GM10248 (cell line): Measurements from ENCODE around the gene KLHDC10.
"Not testable (repeated sequence)": the region's sequence is repeated elsewhere in the genome, so short reads cannot be mapped to it uniquely, and the experiment has no call there.

ENCODE experiments used
- CTCF ChIA-PET: fragments of 300-600 bp; sonication (Branson Sonifier 250); formaldehyde crosslinking; extraction: SDS; loops from one replicate; lab custom pipeline; 2021; ENCODE audit warnings: antibody characterized with exemption; lab: Yijun Ruan, JAX
- POLR2A ChIA-PET: fragments of 350-650 bp; sonication (Branson Sonifier 250); formaldehyde crosslinking; extraction: SDS; loops from one replicate; lab custom pipeline; 2020; ENCODE audit warnings: antibody characterized with exemption; lab: Yijun Ruan, JAX
- DNase-seq: peaks from one replicate; pipeline ENCODE4 v3.0.0; 2012; ENCODE audit errors: extremely low spot score
- TF ChIP-seq, protein P1 (sequence below): IDR thresholded peaks from 2 replicates; pipeline ENCODE4 v1.5.1; 2012; ENCODE audit warnings: mild to moderate bottlenecking, low read depth; ENCODE audit errors: extremely low read depth, missing control alignments, control extremely low read depth

KLHDC10 gene

DNA sequence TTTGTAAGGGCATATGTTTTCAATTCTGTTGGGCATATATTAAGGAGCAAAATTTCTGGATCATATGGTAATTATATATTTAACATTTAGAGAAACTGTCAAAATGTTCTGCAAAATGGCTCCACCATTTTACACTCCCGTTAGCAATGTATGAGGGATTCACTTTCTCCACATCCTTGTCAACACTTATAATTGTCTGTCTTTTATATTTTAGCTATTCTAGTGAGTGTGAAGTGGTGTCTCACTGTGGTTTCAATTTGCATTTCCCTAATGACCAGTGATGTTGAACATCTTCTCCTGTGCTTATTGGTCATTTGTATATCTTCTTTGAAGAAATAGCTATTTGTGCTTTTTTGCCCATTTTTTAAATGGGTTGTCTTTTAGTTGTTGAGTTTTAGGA, 8.1 kb upstream of the KLHDC10 start:
- TF ChIP-seq, protein P1, sequence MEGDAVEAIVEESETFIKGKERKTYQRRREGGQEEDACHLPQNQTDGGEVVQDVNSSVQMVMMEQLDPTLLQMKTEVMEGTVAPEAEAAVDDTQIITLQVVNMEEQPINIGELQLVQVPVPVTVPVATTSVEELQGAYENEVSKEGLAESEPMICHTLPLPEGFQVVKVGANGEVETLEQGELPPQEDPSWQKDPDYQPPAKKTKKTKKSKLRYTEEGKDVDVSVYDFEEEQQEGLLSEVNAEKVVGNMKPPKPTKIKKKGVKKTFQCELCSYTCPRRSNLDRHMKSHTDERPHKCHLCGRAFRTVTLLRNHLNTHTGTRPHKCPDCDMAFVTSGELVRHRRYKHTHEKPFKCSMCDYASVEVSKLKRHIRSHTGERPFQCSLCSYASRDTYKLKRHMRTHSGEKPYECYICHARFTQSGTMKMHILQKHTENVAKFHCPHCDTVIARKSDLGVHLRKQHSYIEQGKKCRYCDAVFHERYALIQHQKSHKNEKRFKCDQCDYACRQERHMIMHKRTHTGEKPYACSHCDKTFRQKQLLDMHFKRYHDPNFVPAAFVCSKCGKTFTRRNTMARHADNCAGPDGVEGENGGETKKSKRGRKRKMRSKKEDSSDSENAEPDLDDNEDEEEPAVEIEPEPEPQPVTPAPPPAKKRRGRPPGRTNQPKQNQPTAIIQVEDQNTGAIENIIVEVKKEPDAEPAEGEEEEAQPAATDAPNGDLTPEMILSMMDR: no peak
- no peak for DNase-seq
- POLR2A ChIA-PET: no interaction called here
- CTCF ChIA-PET: interaction anchor here (0.8 to 1.9 kb wide), 13 partner anchors 8 to 696 kb away, joined by 3 to 13 read pairs (median 3); partner anchors contain the start of gene ZC3HC1

DNA sequence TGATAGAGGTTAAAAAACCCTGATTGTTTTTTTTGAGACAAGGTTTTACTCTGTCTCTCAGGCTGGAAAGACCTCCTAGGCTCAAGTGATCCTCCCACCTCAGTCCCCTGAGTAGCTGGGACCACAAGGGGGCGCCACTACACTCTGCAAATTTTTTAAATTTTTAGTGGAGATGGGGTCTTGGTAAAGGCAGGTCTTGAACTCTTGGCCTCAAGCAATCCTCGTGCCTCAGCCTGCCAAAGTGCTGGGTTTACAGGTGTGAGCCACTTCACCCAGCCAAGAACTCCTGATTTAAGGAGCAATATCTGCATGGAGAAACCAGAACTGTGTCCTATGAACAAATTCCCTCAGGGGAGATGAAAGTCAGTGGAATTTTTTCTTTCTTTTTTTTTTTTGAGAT, 7.3 kb upstream of the KLHDC10 start:
- TF ChIP-seq, protein P1: peak; percentile 79
- DNase-seq: no peak
- POLR2A ChIA-PET: no interaction called here
- CTCF ChIA-PET: interaction anchor here (0.8 to 1.9 kb wide), 13 partner anchors 9 to 699 kb away, joined by 3 to 13 read pairs (median 3); partner anchors contain the start of gene ZC3HC1

DNA sequence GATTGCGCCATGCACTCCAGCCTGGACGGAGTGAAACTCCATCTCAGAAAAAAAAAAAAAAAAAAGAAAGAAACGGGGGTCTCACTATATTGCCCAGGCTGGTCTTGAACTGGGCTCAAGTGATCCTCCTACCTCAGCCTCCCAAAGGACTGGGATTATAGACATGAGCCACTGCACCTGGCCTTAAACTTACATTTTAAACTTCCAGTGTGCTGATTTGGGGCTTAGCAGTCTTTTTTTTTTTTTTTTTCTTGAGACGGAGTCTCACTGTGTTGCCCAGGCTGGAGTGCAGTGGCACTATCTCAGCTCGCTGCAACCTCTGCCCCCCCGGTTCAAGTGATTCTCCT, 5.8 kb upstream of the KLHDC10 start:
- POLR2A ChIA-PET, DNase-seq: not testable (repeated sequence)
- CTCF ChIA-PET: interaction anchor here (0.8 kb wide), 1 partner anchor 768 kb away, joined by 4 read pairs; no protein-coding TSS in a partner anchor

DNA sequence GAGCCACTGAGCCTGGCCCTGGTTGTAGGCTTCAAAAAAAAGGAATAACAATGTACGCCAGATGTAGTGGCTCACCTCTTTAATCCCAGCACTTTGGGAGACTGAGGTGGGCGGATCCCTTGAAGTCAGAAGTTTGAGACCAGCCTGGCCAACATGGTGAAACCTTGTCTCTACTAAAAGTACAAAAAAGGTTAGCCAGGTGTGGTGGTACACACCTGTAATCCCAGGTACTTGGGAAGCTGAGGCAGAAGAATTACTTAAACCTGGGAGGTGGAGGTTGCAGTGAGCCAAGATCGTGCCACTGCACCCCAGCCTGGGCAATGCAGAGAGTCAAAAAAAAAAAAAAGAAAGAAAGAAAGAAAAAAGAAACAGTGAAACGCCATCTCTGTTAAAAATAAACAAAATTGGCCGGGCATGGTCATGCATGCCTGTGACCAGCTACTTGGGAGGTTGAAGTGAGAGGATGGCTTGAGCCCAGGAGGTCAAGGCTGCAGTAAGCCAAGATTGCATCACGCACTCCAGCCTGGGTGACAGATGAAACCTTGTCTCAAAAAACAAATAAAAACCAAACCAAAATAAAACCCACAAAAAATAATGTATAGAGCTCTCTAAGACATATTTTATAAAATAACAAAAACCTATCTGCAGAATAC, 4.7 kb upstream of the KLHDC10 start:
- ChIA-PET POLR2A (no interaction called here), CTCF (no interaction called here)
- TF ChIP-seq, protein P1: no peak
- DNase-seq: no peak

DNA sequence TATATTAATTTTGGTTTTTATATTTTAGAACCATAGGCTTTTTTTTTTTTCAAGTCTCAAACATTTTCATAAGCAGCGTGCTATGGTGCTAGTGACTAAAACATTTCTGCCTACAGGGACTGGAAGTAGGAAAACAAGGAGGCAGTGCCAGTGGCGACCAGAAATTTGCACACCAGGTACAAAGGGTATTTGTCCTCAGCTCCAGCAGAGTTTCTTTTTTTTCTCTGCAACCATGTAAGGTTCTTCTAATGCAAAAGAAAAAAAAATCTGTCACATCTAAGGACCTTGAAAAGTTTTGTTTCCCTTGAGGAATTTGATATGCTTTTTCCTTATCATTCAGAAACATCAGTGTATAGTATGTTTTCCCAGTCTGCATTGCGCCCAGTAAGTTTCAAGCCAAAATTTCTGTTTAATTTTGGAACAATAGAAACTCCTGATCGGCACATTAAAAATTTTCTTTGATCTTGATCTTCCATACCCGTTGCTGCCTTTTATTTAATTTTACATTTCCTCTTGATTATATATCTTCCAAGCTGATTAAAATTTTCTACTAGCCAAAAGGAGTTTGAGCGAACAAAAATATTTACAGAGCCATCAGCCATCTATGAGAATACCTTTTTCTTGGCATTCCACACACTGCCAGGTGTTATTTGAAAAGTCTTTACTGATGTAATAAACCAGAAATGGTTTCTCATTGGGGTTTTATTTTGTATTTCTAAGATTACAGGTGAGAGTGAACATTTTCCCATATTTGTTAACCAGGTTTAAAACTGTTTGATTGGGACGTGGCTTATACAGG, 956 bp upstream of the KLHDC10 start:
- CTCF ChIA-PET: interaction anchor here (1.2 to 4.8 kb wide), 6 partner anchors 10 to 689 kb away, joined by 3 to 46 read pairs (median 14); no protein-coding TSS in a partner anchor
- POLR2A ChIA-PET: interaction anchor here (0.5 kb wide), 1 partner anchor 59 kb away, joined by 10 read pairs; no protein-coding TSS in a partner anchor
- TF ChIP-seq, protein P1: no peak
- DNase-seq: no peak

DNA sequence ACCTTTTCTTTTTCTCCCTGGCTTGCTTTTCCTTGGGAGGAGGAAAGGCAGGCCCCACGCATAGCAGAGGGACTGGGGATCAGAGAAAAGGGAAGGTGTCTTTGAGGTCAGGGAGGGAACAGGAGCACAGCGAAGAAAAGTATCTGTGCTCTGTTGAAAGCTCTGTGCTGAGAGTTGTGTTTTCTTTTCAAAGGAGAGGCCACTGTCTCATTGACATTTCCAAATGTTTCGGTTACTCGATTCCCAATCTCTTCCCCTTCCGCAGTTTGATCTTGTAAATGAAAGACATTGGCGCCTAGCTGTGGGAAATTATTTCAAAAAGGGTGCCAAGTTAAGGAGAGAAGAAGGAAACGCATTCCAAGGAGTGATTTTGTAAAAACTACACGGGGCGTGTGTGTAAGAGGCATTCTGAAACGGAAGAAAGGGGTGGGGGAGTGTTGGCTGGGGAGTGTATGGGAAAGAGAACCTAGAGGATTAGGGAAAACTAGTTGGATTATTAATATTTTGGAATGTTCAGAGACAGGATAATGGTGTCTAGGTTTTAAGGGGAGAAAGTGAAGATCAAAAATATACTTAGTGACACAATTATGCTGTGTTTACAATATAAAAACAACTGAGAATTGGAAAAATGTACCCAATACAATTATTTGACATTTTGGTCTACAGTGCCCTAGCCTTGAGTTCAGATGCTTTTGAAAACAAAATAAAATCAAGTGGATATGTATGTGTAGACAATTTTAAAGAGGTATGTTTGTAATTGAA, 708 bp downstream of the KLHDC10 start:
- CTCF ChIA-PET: interaction anchor here (1.0 to 4.8 kb wide), 20 partner anchors 8 to 826 kb away, joined by 3 to 46 read pairs (median 4); partner anchors contain the start of genes TMEM209 and ZC3HC1
- POLR2A ChIA-PET: interaction anchor here (0.7 kb wide), 1 partner anchor 231 kb away, joined by 4 read pairs; no protein-coding TSS in a partner anchor
- no peak for DNase-seq
- TF ChIP-seq, protein P1: no peak
